Measurements from ENCODE around the gene HNRNPA0.

- no peak for TF ChIP-seq POLR2A (IDR thresholded peaks at IDR 0.05)
- no peak for TF ChIP-seq CTCF (IDR thresholded peaks at IDR 0.05)
Measured at GRCh38 chr5:137791387-137791786, 37.2 kb upstream of the HNRNPA0 start.
